Uterus (tissue), 2 donors: ENCODE measurements around the gene ANKRD11.

ENCODE experiments used
- CTCF ChIP-seq, 4 experiments: fragments of 200-600 bp in 2 of 4; fragments of 450-650 bp in 2 of 4; sonication (generic) in 2 of 4; IDR thresholded peaks; one replicate each; pipeline ENCODE4 v1.5.1; 2016 to 2019; ENCODE audit warnings: antibody characterized with exemption in 4 of 4, mild to moderate bottlenecking in 2 of 4, moderate library complexity in 1 of 4
- POLR2A ChIP-seq, 2 donors: fragments of 450-650 bp; IDR thresholded peaks; one replicate each; pipeline ENCODE4 v1.6.1; 2016; ENCODE audit warnings: antibody characterized with exemption in 2 of 2, mild to moderate bottlenecking in 1 of 2, moderate library complexity in 1 of 2

- no peak for TF ChIP-seq CTCF (IDR thresholded peaks at IDR 0.05)
- TF ChIP-seq POLR2A (IDR thresholded peaks at IDR 0.05): no peak
Measured at GRCh38 chr16:89507214-89507833, 17.0 kb upstream of the ANKRD11 start.
